Measurements from ENCODE around the gene PCNX1.
"Not testable (repeated sequence)": the region's sequence is repeated elsewhere in the genome, so short reads cannot be mapped to it uniquely, and the experiment has no call there.

PCNX1 gene

GRCh38 chr14:71133296-71133695, 226.0 kb downstream of the PCNX1 start:
- DNase-seq: no peak

- DNase-seq: no peak
Measured at GRCh38 chr14:71135496-71135895, 228.2 kb downstream of the PCNX1 start.

DNA sequence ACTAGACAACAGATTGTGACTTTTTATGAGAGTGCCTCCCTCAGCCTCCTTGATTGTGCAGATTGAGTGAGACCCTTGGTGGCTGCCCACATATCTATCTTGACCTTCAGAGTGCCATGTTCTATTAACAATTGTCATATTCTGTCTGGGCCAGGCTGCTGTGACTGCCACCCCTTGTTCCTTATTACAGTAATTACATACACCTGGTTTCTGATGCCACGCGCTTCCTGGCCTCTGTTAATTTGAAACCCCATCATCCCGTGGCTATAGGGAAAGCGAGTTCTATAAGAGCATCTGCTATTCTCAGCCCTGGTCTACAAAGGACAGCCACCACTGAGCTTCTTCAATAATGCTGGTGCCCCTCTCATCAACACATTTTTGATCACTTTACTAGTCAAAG, 228.7 kb downstream of the PCNX1 start:
- no peak for DNase-seq

DNA sequence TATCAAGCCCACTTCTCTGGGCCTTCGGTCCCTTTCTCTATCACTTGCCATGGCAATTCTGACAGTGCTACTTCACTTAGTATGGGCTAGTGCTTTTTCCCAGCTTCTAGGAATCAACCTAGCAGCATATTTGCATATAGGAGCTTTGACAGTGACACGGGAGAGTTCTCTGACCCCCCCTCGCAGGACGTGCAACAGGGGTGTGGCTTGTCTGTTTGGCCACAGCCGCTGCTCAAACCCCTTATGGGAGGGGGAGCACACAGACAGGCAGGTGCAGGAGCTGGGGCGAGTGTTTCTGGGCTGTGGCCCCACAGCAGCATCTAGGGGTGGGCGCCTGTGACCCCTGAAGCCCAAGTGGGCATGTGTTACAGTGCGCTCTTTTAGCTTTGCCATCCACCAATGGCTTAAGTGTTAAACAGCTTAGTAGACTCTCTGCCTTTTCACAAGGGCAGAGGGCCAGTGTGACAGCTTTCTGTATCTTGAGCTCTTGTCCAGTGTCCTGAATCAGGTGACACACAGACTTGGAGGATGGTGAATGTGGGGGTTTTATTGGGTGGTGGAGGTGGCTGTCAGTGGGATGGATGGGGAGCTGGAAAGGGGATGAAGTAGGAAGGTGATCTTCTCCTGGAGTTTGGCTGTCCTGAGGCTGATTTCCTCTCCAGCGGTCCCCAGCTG, 229.3 kb downstream of the PCNX1 start:
- DNase-seq: no peak

DNA sequence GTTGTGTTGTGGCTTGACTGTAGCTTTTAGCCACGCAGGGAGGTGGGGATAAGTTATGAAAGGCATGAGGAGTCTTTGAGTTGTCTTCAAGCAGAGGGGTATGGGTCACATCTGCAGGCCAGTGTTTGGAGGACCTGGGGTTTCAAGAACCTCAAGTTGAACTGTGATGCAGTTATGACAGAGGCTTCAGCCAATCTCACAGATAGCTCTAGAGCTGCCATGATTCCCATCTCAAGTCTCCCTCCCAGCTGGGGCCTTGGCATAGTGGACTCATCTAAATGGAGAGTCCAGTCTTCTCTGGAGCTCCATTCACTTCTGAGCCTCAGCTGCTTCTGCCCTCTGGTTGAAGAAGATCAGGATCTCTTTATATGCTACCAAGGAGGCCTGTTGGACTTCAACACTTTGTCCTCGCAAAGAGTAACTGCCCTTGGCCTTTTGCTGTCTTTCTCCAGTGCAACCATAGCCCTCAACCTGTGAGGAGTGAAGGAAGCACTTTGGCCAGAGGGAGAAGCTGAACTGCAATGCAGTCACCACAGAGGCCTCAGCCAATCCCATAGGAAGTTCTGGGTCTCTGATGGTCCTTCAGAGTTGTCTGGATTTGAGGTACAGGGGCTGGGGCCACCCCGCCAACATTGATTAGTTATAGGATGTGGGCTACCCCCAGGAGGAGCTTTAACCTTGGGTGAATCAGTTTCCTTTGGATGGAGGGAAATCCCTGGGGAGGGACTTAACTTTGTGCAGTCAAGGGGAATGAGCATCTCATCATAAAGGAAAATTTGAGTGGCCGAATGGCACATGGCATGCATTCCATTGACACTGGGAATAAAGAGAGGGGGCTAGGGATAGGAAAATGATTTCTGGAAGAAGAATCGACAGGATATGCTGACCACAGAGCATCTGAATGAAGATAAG, 230.5 kb downstream of the PCNX1 start:
- no peak for DNase-seq

DNA sequence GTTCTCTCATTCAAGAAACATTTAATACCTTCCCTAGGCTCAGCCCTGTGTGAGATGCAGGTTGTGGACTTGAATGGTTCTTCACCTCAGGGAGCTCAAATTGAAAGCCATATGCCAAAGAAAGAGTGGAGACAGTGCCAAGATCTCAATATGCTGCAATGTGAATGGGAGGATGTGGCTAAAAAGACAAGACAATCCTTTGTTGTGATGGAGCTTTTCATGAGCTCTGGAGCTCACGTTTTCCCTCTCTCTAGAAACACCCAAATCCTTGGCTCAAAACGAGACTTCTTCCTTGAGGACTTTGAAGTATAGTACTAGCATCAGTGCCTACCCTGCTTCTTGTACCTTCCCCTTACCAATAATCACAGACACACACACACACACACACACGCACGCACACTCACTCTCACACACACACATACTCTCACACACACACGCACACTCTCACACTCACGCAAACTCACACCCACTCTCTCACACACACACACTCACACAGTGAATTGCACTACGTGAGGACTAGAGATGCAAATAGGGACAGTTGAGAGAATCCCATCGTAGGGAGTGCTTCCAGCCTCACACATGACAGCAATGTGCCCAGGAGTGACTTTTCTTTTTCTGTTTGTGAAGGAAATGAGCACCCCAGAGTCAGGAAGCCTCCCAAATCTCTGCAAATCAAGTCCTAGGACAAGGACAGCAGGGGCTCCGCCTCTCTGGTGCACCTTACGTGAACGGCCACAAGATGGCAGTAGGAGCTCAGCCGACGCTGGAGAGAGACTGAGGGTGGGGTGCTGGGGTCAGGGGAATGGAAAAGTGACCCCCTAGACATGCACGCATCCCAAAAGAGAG, 231.4 kb downstream of the PCNX1 start:
- peak; percentile 17 to 56 for DNase-seq

DNA sequence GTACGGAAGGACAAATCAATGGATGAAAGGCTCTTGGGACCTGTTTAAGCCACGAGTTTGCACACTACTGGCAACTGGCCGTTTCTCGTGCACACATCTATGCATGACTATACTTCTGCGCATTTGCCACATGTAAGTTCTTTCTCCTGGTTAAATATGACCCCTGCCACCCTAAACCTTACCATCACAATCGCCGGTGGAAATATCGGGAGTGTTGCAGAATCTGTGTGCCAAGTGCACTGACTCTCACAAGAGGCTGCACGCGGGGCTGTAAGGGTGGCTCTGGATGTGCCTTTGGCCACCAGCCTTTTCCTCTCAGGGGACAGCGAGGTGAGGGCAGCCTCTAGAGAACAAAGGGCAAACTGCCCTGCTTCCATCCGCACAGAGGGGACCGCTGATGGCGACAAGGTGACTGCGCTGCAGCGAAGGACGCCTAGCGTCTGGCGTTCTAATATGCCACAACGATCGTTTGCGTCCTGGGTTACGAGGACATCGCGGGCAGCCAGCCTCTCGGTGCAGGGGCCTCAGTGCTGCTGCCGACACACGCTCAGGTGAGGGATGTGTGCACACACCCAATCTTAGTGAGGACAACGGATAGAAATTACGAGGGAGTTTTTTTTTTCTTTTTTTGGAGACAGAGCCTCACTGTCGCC, 232.2 kb downstream of the PCNX1 start:
- no peak for DNase-seq

- DNase-seq: no peak
Measured at GRCh38 chr14:71140157-71140556, 232.9 kb downstream of the PCNX1 start.

GRCh38 chr14:71141701-71142374, 234.6 kb downstream of the PCNX1 start:
- DNase-seq: no peak

DNA sequence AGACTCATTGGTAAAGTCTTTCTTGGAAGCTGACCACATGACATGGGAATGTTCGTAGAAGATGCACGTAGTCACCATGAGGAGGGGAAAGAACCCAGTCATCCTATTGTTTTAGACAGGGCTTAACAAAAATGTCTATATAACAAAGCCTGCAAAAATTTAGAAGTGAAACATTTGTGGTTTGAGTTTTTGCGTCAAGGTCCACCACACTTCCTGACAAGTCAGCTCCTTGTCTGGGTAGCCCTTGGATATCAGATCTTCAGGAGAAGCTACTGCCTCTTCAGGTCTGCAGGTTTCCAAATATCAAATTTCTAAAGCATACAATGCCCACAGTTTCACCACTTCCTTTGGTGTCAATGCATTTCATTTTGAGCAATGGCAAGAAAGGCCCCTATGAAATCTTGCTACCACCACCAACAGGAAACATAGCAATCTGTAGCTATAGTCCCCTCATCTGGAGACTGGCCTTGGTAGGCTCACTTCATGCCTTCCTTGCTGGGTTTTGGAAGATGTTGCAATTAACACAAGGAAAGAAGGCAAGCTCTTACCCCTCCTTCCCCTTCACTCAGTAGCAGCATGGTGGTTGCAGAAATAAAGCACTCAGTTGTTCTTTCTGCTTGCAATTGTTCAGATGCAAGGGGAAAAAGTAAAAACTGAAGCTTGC, 235.2 kb downstream of the PCNX1 start:
- DNase-seq: peak; percentile 98 to 99

- DNase-seq: peak; percentile 11 to 16
Measured at GRCh38 chr14:71143381-71144290, 236.4 kb downstream of the PCNX1 start.

DNA sequence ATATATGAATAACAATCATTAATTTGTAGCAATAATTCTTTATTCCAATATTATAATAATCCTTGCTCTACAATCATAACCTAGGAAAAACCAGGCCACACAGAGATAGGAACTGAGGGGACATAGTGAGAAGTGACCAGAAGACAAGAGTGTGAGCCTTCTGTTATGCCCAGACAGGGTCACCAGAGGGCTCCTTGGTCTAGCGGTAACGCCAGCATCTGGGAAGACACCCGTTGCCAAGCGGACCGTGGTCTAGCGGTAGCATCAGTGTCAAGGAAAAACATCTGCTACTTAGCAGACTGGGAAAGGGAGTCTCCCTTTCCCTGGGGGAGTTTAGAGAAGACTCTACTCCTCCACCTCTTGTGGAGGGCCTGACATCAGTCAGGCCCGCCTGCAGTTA, 240.1 kb downstream of the PCNX1 start:
- not testable (repeated sequence) for DNase-seq

GRCh38 chr14:71148627-71149026, 241.4 kb downstream of the PCNX1 start:
- DNase-seq: no peak

GRCh38 chr14:71150737-71151136, 243.5 kb downstream of the PCNX1 start:
- DNase-seq: no peak

DNA sequence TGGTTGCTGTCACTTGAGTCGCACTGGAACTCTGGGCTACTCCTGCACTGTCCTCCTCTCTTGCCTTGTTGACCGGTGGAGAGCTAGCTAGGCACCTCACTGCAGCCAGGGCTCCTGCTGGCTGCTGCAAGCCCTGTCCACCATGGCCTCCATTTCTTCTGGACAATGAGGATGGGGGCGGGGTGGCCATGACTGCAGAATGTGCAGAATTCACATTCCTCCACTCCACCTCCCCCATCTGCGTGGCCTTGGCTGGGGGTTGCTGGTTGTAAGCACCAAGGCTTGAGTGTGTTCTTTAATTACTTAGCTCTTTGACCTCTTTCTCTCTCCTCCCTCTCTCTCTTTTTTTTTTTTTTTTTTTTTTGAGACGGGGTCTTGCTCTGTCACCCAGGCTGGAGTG, 248.5 kb downstream of the PCNX1 start:
- DNase-seq: no peak

GRCh38 chr14:71163050-71163841, 256.0 kb downstream of the PCNX1 start:
- no peak for DNase-seq

GRCh38 chr14:71163842-71164629, 256.8 kb downstream of the PCNX1 start:
- no peak for DNase-seq

Data from AML-193 (cell line).